GM18861 (cell line): ENCODE data around the gene KRTAP2-3.
"Not testable (repeated sequence)": the region's sequence is repeated elsewhere in the genome, so short reads cannot be mapped to it uniquely, and the experiment has no call there.

Experiments used
- ATAC-seq: cut with Tn5 transposase; IDR thresholded peaks from one replicate; pipeline ENCODE4 v1.9.1; 2021; ENCODE audit not compliant: unreplicated experiment

Gene KRTAP2-3

GRCh38 chr17:41069031-41069430 is 9.1 kb upstream of the KRTAP2-3 start:
- no peak for ATAC-seq

- no peak for ATAC-seq
Observed at GRCh38 chr17:41067281-41067680, 7.4 kb upstream of the KRTAP2-3 start.

- no peak for ATAC-seq
Observed at GRCh38 chr17:41065829-41066624, 6.1 kb upstream of the KRTAP2-3 start, which contains the start of gene KRTAP2-4. Gene KRTAP2-4 (minus strand): TSS chr17:41065879. CDS start chr17:41065845, 34 bp downstream.

DNA sequence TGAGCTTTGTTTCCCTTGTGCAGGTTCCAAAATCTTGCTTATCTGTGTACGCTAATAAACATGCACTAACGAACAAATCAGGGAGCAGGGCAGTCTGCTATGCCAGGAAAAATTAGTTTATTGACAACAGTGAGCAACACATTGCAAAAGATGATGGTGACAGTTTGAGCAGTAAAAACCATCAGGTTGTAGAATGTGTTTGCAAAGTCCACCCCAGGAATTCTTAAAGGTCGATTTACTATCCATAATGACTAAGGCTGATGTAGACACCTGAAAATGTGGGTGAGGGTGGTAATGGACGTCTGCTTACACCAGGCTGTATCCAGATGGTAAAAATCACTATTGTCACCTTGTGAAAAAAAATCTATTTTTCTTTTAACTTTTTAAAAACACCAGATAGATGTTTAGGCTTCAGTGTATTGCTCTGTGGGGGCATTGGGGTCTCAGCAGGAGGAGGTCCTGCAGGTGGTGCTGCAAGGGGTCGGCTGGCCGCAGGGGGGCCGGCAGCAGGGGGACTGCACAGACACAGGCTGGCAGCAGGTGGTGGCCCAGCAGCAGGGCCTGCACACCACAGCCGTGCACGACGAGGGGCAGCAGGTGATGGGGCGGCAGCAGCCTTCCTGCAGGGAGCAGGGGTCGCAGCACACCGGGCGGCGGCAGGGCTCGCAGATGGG is 5.2 kb upstream of the KRTAP2-3 start:
- not testable (repeated sequence) for ATAC-seq

DNA sequence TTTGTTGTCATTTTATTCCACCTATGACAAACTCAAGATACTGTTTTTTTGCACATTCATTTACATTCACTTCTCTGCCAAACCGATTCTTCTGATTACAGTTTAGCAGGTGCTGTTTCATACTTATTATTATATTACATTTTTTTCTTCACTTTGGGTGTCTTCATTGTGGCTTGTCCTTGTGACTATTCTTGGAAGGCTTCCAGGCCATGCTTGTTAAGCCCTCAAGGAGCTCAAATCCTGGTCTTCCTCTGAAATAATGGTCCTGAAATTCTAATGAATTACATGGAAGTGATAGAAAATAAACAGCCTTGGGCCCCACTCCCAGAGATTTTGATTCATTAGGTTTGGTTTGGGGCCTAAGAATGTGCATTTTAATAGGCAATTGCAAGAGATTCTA is 4.4 kb upstream of the KRTAP2-3 start:
- ATAC-seq = no peak

- ATAC-seq = no peak
Observed at GRCh38 chr17:41063449-41063848, 3.5 kb upstream of the KRTAP2-3 start.

- ATAC-seq = no peak
Observed at GRCh38 chr17:41061964-41062363, 2.0 kb upstream of the KRTAP2-3 start.

DNA sequence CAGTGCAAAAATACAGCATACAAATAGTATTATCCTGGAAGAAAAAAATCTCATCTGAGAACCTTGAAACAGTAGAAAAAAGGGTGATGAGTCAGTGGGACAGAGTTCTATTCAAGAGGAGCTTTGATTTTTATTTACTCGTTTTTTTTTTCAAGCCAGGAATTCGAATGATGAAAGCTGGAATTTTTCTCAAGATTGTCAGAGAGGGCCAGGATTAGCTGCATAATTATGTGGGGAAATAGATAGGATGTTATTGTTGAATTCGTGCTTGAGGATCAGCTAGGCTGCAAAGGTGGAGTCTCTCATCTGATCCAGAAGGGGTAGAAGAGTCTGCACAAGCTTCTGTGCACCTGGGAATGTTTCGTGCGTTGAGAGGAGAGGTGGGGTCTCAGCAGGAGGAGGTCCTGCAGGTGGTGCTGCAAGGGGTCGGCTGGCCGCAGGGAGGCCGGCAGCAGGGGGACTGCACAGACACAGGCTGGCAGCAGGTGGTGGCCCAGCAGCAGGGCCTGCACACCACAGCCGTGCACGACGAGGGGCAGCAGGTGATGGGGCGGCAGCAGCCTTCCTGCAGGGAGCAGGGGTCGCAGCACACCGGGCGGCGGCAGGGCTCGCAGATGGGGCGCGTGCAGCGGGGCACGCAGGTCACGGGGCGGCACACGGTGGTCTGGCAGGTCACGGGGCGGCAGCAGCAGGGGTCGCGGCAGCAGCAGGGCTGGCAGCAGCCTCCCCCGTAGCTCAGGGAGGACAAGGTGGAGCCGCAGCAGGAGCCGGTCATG is 450 bp downstream of the KRTAP2-3 start:
- ATAC-seq = not testable (repeated sequence)

GRCh38 chr17:41058741-41059140 is 1.2 kb downstream of the KRTAP2-3 start:
- ATAC-seq = no peak

DNA sequence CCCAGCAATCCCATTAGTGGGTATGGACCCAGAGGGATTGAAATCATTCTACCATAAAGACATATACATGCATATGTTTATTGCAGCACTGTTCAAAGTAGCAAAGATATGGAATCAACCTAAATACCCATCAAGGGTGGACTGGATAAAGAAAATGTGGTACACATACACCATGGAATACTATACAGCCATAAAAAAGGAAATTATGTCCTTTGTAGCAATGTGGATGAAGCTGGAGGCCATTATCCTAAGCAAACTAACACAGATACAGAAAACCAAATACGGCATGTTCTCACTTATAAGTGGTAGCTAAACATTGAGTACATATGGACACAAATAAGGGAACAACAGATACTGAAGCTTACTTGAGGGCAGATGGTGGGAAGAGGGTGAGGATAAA is 2.4 kb downstream of the KRTAP2-3 start:
- no peak for ATAC-seq

- not testable (repeated sequence) for ATAC-seq
Observed at GRCh38 chr17:41055130-41055529, 4.8 kb downstream of the KRTAP2-3 start, which contains the start of gene KRTAP2-2. Gene KRTAP2-2 (minus strand): TSS chr17:41055230. CDS start chr17:41055211, 19 bp downstream.

GRCh38 chr17:41054556-41054955 is 5.4 kb downstream of the KRTAP2-3 start:
- not testable (repeated sequence) for ATAC-seq

DNA sequence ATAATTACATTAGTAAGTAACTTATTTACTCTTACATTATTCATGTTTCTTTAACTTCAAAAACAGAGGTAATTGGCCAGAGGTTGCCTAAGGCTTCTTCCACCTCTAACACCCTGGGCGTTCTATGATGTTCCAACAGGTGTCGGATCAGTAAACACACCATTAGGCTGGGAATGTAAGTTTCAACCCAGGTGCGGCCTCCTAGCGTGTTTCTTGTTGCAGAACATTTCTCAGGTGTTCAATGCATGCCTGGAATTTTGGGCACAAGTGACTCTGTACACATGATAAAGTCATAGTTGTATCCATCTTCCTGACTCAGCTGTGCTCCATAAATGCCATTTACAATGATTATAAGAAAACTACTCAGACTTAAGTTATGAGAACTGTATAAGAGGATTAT is 5.9 kb downstream of the KRTAP2-3 start:
- ATAC-seq = no peak

GRCh38 chr17:41052566-41052965 is 7.3 kb downstream of the KRTAP2-3 start:
- no peak for ATAC-seq

GRCh38 chr17:41049110-41049509 is 10.8 kb downstream of the KRTAP2-3 start:
- no peak for ATAC-seq

DNA sequence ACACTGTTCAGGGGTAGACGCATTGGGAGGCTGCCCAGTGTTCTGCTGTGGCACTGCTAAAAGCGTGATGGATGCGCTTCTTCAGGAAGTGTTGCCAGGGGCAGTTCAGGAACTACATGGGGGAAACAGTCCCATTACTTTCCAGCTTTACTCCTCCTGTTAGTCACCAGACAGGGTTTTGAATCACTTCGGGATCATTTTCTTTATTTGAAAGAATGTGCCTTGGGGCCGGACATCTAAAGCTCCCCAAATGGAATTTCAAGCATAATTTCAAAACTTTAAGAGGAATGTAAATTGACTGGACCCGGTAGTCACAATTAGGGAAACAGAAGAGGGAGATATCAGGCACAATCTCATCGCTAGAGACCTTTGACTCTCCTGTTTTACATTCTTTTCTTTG is 11.5 kb downstream of the KRTAP2-3 start:
- no peak for ATAC-seq

- ATAC-seq = not testable (repeated sequence)
Observed at GRCh38 chr17:41046735-41047465, 13.0 kb downstream of the KRTAP2-3 start, which contains the start of gene KRTAP2-1. Gene KRTAP2-1 (minus strand): TSS chr17:41047316. CDS start chr17:41047267, 49 bp downstream.

- no peak for ATAC-seq
Observed at GRCh38 chr17:41042953-41043352, 17.0 kb downstream of the KRTAP2-3 start.

DNA sequence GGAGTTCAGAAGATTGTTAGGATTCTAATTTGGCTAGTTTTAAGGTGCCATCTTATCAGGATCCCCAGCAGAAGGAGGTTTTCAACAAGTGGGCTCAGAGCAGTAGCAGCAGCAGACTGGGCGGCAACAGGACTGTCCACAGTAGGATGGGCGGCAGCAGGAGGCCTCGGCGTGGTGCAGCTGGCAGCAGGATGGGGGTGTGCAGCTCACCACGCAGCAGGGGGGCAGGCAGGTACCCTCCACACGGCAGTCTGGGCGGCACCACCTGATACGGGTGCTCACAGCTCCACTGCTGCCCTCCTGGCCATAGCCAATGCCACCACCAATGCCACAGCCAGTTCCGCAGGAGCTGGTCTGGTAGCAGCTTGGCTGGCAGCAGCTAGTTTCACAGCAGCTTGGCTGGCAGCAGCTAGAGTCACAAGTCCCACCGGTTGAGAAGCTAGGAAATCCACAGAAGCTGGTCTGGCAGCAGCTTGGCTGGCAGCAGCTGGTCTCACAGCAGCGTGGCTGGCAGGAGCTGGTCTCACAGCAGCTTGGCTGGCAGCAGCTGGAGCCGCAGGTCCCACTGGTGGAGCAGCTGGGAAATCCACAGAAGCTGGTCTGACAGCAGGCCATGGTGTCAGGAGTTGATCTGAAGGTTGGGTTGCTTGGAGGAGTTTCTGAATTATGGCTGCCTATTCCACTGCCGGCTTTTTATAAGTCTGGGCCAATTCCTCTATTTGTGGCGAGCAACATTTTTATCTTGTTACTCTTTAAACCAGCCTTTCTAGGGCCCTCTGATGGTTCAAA is 18.9 kb downstream of the KRTAP2-3 start, which contains the start of gene KRTAP1-1:
KRTAP1-1 (minus strand) TSS at position 668 of the 789 bp plus-strand sequence; CDS start at position 615, 53 bp downstream.
- ATAC-seq = not testable (repeated sequence)
